Uterus (tissue), 4 donors: Measurements from ENCODE around the gene CBY1. TPM values are rescaled to one million over a fixed set of nuclear protein-coding genes. Genes with fewer than 3 reads are reported as not detected.

ENCODE experiments used
- DNase-seq, 2 donors: peaks; one replicate each; pipeline ENCODE4 v3.0.0-alpha.2; 2019 to 2020
- H3K27ac ChIP-seq, 2 donors: fragments of 200-600 bp; sonication (generic); 1 replicate in 1 of 2; 2 replicates in 1 of 2; pipeline ENCODE4 v1.5.1; 2016 to 2018
- H3K27me3 ChIP-seq, 2 donors: fragments of 200-600 bp; sonication (generic); one replicate each; pipeline ENCODE4 v1.5.1; 2018 to 2019; ENCODE audit warnings: control low read depth in 1 of 2
- H3K36me3 ChIP-seq, 2 donors: fragments of 200-600 bp; sonication (generic); one replicate each; pipeline ENCODE4 v1.5.1; 2019; ENCODE audit warnings: control low read depth in 1 of 2
- H3K4me1 ChIP-seq, 2 donors: fragments of 200-600 bp; sonication (generic); one replicate each; pipeline ENCODE4 v1.5.1; 2018 to 2019; ENCODE audit warnings: control low read depth in 1 of 2
- H3K4me3 ChIP-seq, 2 donors: fragments of 200-600 bp; sonication (generic); 1 replicate in 1 of 2; 2 replicates in 1 of 2; pipeline ENCODE4 v1.5.1; 2018 to 2019; ENCODE audit warnings: mild to moderate bottlenecking in 1 of 2
- H3K9me3 ChIP-seq, 2 donors: fragments of 200-600 bp; sonication (generic); one replicate each; pipeline ENCODE4 v1.5.1; 2019; ENCODE audit warnings: control low read depth in 1 of 2
- POLR2A ChIP-seq, 2 donors: fragments of 450-650 bp; IDR thresholded peaks; one replicate each; pipeline ENCODE4 v1.6.1; 2016; ENCODE audit warnings: antibody characterized with exemption in 2 of 2, mild to moderate bottlenecking in 1 of 2, moderate library complexity in 1 of 2
- intact Hi-C: fragments of 100-400 bp; cut with DNase I; formaldehyde crosslinking; loops from one replicate; pipeline ENCODE4 v1.15.1; 2023; ENCODE audit warnings: low total_unique reads
- total RNA-seq, 4 donors: library from RNA; depleted of rRNA in 3 of 4; stranded (reverse); fragments of >200 nt in 3 of 4; gene quantifications; one replicate each; pipeline versions ENCODE4 v1.1.0 to v1.2.4, GENCODE V29; 2014 to 2023
- TF ChIP-seq, protein P1 (sequence below), 4 experiments: fragments of 200-600 bp in 2 of 4; fragments of 450-650 bp in 2 of 4; sonication (generic) in 2 of 4; IDR thresholded peaks; one replicate each; pipeline ENCODE4 v1.5.1; 2016 to 2019; ENCODE audit warnings: antibody characterized with exemption in 4 of 4, mild to moderate bottlenecking in 2 of 4, moderate library complexity in 1 of 4
- donor health status: DM: yes; HTN: yes; CAD: no.

CBY1 gene
- total RNA-seq, 4 donors from 2014 or later, result 10.5 to 42.8 (median 28.6) TPM

- no peaks in the 10 kb centered on the region for H3K36me3 ChIP-seq
- no peaks in the 10 kb centered on the region for H3K9me3 ChIP-seq
- no peak overlapping the region for H3K27ac ChIP-seq
- H3K4me1 ChIP-seq, result no peaks in the 10 kb centered on the region
- intact Hi-C loops, result no loop called here
- TF ChIP-seq POLR2A (IDR thresholded peaks at IDR 0.05), result no peak
- H3K4me3 ChIP-seq, result no peak overlapping the region
- no peak for DNase-seq
- no peaks in the 10 kb centered on the region for H3K27me3 ChIP-seq
These were observed 6.5 kb upstream of the CBY1 start for GRCh38 chr22:38649841-38650522.

DNA sequence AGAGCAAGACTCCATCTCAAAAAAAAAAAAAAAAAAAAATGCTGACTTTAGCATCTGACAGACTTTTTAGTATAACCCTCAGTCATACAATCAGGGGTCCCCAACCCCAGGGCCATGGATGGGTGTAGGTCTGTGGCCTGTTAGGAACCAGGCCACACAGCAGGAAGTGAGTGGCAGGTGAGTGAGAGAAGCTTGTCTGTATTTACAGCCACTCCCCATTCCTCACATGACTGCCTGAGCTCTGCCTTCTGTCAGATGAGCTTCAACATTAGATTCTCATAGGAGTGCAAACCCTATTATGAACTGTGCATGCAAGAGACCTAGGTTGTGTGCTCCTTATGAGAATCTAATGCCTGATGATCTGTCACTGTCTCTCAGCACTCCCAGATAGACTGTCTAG lies 3.6 kb upstream of the CBY1 start:
- H3K4me3 ChIP-seq, result no peak overlapping the region
- intact Hi-C loops, result no loop called here
- no peak for DNase-seq

GRCh38 chr22:38653741-38654140 lies 2.7 kb upstream of the CBY1 start:
- Histone ChIP-seq H3K36me3 (no peaks in the 10 kb centered on the region), H3K27me3 (no peaks in the 10 kb centered on the region), H3K4me1 (no peaks in the 10 kb centered on the region), H3K4me3 (no peak overlapping the region), H3K27ac (no peak overlapping the region), H3K9me3 (no peaks in the 10 kb centered on the region)
- TF ChIP-seq, protein P1, sequence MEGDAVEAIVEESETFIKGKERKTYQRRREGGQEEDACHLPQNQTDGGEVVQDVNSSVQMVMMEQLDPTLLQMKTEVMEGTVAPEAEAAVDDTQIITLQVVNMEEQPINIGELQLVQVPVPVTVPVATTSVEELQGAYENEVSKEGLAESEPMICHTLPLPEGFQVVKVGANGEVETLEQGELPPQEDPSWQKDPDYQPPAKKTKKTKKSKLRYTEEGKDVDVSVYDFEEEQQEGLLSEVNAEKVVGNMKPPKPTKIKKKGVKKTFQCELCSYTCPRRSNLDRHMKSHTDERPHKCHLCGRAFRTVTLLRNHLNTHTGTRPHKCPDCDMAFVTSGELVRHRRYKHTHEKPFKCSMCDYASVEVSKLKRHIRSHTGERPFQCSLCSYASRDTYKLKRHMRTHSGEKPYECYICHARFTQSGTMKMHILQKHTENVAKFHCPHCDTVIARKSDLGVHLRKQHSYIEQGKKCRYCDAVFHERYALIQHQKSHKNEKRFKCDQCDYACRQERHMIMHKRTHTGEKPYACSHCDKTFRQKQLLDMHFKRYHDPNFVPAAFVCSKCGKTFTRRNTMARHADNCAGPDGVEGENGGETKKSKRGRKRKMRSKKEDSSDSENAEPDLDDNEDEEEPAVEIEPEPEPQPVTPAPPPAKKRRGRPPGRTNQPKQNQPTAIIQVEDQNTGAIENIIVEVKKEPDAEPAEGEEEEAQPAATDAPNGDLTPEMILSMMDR (IDR thresholded peaks at IDR 0.05), result no peak
- no peak for TF ChIP-seq POLR2A (IDR thresholded peaks at IDR 0.05)
- no peak for DNase-seq
- intact Hi-C loops, result no loop called here

More for the DNA sequence above, 3.6 kb upstream of the CBY1 start:
- Histone ChIP-seq H3K4me1 (no peaks in the 10 kb centered on the region), H3K27me3 (no peaks in the 10 kb centered on the region), H3K27ac (no peak overlapping the region), H3K9me3 (no peaks in the 10 kb centered on the region), H3K36me3 (no peaks in the 10 kb centered on the region)
- no peak for TF ChIP-seq POLR2A (IDR thresholded peaks at IDR 0.05)
- TF ChIP-seq, protein P1 (IDR thresholded peaks at IDR 0.05), result no peak

- intact Hi-C loops, result no loop called here
- H3K36me3 ChIP-seq, result no peaks in the 10 kb centered on the region
- H3K9me3 ChIP-seq, result no peaks in the 10 kb centered on the region
- TF ChIP-seq, protein P1 (IDR thresholded peaks at IDR 0.05), result no peak
- TF ChIP-seq POLR2A (IDR thresholded peaks at IDR 0.05), result no peak
- H3K27ac ChIP-seq, result peak overlapping the region; percentile 83 to 93
- peak overlapping the region; percentile 90 to 91 for H3K4me3 ChIP-seq
- DNase-seq, result peak in 1 of 2 donors; percentile 32
- H3K27me3 ChIP-seq, result no peaks in the 10 kb centered on the region
- no peaks in the 10 kb centered on the region for H3K4me1 ChIP-seq
These were observed 751 bp upstream of the CBY1 start for GRCh38 chr22:38655519-38656255.

DNA sequence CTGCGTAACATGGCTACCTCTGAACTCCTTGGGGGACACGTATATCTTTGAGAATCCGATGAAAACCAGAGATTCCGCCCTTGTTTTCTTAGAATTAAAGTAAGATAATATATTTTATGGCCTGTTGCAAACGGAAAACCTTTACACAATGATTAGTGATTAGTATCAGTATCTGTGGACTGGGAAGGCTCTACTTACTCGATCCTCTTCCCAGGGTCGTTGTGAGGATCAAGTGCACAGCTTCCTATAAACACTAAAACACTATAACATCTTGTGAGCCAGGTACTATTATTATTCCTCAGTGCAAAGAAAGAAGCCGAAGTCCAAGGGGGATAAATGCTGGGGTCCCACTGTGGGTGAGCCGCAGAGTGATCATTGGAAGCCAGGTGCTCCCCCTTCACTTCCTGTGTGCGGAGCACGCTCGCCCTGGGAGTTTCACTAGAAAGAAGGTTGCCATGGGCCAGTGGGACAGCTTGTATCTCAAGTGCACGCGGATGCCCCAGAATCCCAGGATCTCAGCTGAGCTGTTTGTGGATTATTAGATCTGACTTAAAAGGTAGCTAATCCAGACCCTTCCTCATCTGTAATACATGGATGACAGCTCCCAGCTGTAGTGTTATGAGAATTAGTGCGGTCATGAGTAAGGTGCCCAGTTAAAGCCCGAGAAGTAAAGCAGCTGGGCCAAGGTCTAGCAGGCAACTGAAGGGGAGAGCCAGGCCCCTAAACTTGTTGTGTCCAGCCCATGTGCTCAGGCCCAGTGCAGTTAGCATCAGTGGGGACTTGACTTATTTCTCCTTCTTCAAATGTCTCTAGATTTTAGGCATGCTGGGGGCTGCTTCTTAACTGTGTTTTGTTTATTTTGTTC lies 839 bp downstream of the CBY1 start:
- no peak for DNase-seq
- Histone ChIP-seq H3K27ac (peak overlapping the region; percentile 83 to 93), H3K27me3 (no peaks in the 10 kb centered on the region), H3K4me1 (no peaks in the 10 kb centered on the region), H3K36me3 (no peaks in the 10 kb centered on the region), H3K9me3 (no peaks in the 10 kb centered on the region), H3K4me3 (peak overlapping the region; percentile 90 to 91)
- no peak for TF ChIP-seq POLR2A (IDR thresholded peaks at IDR 0.05)
- TF ChIP-seq, protein P1 (IDR thresholded peaks at IDR 0.05), result no peak
- intact Hi-C loops, result no loop called here
